Esophagus muscularis mucosa (tissue), 4 donors: ENCODE results near the gene ST7. TPM values are rescaled to one million over a fixed set of nuclear protein-coding genes. Genes with fewer than 3 reads are reported as not detected.

Source experiments
- DNase-seq: peaks from one replicate; pipeline ENCODE4 v3.0.0-alpha.2; 2017; ENCODE audit errors: extremely low spot score
- H3K27ac ChIP-seq, 4 donors: fragments of 200-600 bp; sonication (generic); replicated peaks in 1 of 4; 1 replicate in 3 of 4; 2 replicates in 1 of 4; pipeline ENCODE4 v1.5.1; 2016 to 2019; ENCODE audit warnings: mild to moderate bottlenecking in 1 of 4
- H3K27me3 ChIP-seq, 4 donors: fragments of 200-600 bp; sonication (generic); one replicate each; pipeline versions ENCODE4 v1.5.1 to v1.6.0; 2016 to 2019
- H3K36me3 ChIP-seq, 4 donors: fragments of 200-600 bp; sonication (generic); one replicate each; pipeline ENCODE4 v1.5.1; 2016 to 2019
- H3K4me1 ChIP-seq, 4 donors: fragments of 200-600 bp; sonication (generic); one replicate each; pipeline ENCODE4 v1.5.1; 2016 to 2019
- H3K4me3 ChIP-seq, 4 donors: fragments of 200-600 bp; sonication (generic); 1 replicate in 2 of 4; 2 replicates in 2 of 4; pipeline ENCODE4 v1.5.1; 2016 to 2019; ENCODE audit warnings: mild to moderate bottlenecking in 4 of 4, moderate library complexity in 1 of 4
- H3K9me3 ChIP-seq, 4 donors: fragments of 200-600 bp; sonication (generic); 1 replicate in 3 of 4; 2 replicates in 1 of 4; pipeline ENCODE4 v1.5.1; 2016 to 2019
- EP300 ChIP-seq: sonication (generic); formaldehyde crosslinking; IDR thresholded peaks from one replicate; pipeline ENCODE4 v1.6.1; 2017; ENCODE audit warnings: antibody characterized with exemption
- POLR2A ChIP-seq: fragments of 450-650 bp; IDR thresholded peaks from one replicate; pipeline ENCODE4 v1.6.1; 2017; ENCODE audit warnings: antibody characterized with exemption, moderate library complexity, mild to moderate bottlenecking, low read depth
- POLR2AphosphoS5 ChIP-seq, 2 donors: sonication (generic); formaldehyde crosslinking; IDR thresholded peaks; one replicate each; pipeline ENCODE4 v1.6.1; 2017; ENCODE audit warnings: antibody characterized with exemption in 2 of 2
- WGBS: methylation state at CpG from one replicate; pipeline ENCODE4 v1.1.5; 2018; 5-methylcytosine and 5-hydroxymethylcytosine counted together
- intact Hi-C: fragments of 100-400 bp; cut with DNase I; formaldehyde crosslinking; loops from one replicate; pipeline ENCODE4 v1.15.1; 2023
- total RNA-seq, 4 donors: library from RNA; depleted of rRNA; stranded (reverse); fragments of >200 nt; gene quantifications; one replicate each; pipeline versions ENCODE4 v1.1.0 to v1.2.1, GENCODE V29; 2016
- TF ChIP-seq, protein P1 (sequence below), 3 experiments: fragments of 200-600 bp in 2 of 3; fragments of 450-650 bp in 1 of 3; sonication (generic) in 2 of 3; IDR thresholded peaks; one replicate each; pipeline ENCODE4 v1.5.1; 2017 to 2019; ENCODE audit warnings: antibody characterized with exemption in 3 of 3, mild to moderate bottlenecking in 2 of 3, moderate library complexity in 1 of 3

ST7 gene, protein sequence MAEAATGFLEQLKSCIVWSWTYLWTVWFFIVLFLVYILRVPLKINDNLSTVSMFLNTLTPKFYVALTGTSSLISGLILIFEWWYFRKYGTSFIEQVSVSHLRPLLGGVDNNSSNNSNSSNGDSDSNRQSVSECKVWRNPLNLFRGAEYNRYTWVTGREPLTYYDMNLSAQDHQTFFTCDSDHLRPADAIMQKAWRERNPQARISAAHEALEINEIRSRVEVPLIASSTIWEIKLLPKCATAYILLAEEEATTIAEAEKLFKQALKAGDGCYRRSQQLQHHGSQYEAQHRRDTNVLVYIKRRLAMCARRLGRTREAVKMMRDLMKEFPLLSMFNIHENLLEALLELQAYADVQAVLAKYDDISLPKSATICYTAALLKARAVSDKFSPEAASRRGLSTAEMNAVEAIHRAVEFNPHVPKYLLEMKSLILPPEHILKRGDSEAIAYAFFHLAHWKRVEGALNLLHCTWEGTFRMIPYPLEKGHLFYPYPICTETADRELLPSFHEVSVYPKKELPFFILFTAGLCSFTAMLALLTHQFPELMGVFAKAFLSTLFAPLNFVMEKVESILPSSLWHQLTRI
- total RNA-seq: 10 to 100 TPM; 16.9 to 22.0 (median 18.2) TPM

DNA sequence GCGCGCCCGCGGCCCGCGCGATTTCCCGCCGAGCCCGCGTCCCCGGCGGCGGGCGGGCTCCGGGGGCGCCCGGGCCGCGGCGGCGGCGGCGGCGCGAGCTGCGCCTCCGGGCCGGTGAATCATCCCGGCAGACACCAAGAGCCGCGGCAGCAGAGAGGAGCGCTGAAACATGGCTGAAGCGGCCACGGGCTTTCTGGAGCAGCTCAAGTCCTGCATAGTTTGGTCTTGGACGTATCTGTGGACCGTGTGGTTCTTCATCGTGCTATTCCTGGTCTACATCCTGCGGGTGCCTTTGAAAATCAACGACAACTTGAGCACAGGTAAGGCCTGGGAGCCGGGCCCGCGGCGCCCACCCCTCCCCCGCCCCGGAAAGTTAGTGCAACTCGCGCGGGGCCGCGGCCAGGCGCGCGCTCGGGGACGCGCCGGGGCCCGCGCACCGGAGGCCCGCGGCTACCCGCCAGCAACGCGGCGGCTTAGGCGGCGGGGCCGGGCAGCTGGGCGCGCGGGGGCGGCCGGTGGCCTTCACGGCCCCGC, at the start of gene ST7:
Gene ST7, plus strand, starts transcription at position 130 of the 534 bp plus-strand sequence. Its CDS starts 40 bp downstream, at position 170.
- intact Hi-C loops: no loop called here
- Histone ChIP-seq H3K27me3 (no peaks in the 10 kb centered on the region), H3K36me3 (no peaks in the 10 kb centered on the region), H3K27ac (peak within 1 kb of the TSS; percentile 99 to 100 (median 99)), H3K4me1 (peaks cover 31 to 40% (median 35%) of the 10 kb centered on the region in 4 donors), H3K9me3 (no peaks in the 10 kb centered on the region), H3K4me3 (peak within 1 kb of the TSS; percentile 84 to 97 (median 93))
- DNase-seq: no peak
- under 1% methylated on average over 21 of the region's 77 CpGs for WGBS
- TF ChIP-seq EP300: no peak
- TF ChIP-seq, protein P1, sequence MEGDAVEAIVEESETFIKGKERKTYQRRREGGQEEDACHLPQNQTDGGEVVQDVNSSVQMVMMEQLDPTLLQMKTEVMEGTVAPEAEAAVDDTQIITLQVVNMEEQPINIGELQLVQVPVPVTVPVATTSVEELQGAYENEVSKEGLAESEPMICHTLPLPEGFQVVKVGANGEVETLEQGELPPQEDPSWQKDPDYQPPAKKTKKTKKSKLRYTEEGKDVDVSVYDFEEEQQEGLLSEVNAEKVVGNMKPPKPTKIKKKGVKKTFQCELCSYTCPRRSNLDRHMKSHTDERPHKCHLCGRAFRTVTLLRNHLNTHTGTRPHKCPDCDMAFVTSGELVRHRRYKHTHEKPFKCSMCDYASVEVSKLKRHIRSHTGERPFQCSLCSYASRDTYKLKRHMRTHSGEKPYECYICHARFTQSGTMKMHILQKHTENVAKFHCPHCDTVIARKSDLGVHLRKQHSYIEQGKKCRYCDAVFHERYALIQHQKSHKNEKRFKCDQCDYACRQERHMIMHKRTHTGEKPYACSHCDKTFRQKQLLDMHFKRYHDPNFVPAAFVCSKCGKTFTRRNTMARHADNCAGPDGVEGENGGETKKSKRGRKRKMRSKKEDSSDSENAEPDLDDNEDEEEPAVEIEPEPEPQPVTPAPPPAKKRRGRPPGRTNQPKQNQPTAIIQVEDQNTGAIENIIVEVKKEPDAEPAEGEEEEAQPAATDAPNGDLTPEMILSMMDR (IDR thresholded peaks at IDR 0.05): no peak
- peak in 1 of 2 donors; percentile 70 for TF ChIP-seq POLR2AphosphoS5 (IDR thresholded peaks at IDR 0.05)
- no peak for TF ChIP-seq POLR2A

DNA sequence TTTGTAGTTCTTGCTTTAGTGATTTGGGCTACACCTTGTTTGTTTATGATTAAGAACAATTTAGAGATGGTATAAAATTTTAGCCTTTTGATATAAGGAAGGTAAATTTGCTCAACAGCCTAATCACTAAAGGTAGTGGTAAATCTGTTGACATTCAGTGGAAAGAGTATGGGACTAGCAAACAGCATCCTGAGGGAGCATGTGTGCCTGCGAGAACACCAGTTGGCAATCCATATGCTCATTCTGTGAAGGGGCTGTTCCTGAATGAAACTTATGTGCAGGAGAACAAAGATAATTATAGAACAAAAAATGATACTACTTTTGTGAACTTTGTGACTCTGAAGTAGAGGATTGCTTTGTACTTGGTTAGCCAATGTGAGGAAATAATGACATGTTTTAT, 46.9 kb upstream of the ST7 start:
- H3K36me3 ChIP-seq: peaks cover 12 to 66% (median 40%) of the 10 kb centered on the region in 4 donors
- TF ChIP-seq, protein P1 (IDR thresholded peaks at IDR 0.05): no peak
- TF ChIP-seq POLR2AphosphoS5 (IDR thresholded peaks at IDR 0.05): no peak
- no peak for TF ChIP-seq POLR2A
- TF ChIP-seq EP300: no peak
- no peaks in the 10 kb centered on the region for H3K9me3 ChIP-seq
- no peaks in the 10 kb centered on the region for H3K27me3 ChIP-seq
- no peak overlapping the region for H3K27ac ChIP-seq
- H3K4me3 ChIP-seq: no peak overlapping the region
- DNase-seq: no peak
- intact Hi-C loops: no loop called here
- H3K4me1 ChIP-seq: peaks cover 0 to 6% (median 2%) of the 10 kb centered on the region in 4 donors
- WGBS: 100% methylated on average over 1 of the region's 1 CpG

DNA sequence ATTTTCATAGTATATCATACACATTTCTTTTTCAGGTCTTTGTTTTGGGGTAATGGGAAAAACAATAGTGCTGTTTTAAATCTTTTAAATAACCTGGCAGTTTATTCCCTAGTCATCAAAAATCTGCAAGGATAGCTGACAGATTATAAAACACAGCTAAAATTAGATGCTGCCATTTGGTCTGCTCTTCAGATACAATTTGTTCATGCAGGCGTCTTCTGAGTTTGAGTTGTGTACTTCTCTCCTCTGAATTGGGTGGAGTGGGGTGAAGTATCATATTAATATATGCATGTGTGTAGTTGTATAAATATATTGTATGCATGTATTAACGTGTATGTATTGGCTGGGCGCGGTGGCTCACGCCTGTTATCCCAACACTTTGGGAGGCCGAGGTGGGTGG, 42.9 kb upstream of the ST7 start:
- Histone ChIP-seq H3K9me3 (no peaks in the 10 kb centered on the region), H3K27me3 (no peaks in the 10 kb centered on the region), H3K4me3 (no peak overlapping the region), H3K27ac (no peak overlapping the region), H3K36me3 (peaks cover 41 to 85% (median 61%) of the 10 kb centered on the region in 4 donors), H3K4me1 (peaks cover 0 to under 1% (median 0%) of the 10 kb centered on the region in 4 donors)
- WGBS: 97% methylated on average over 6 of the region's 6 CpGs
- no peak for TF ChIP-seq EP300
- no peak for TF ChIP-seq POLR2AphosphoS5 (IDR thresholded peaks at IDR 0.05)
- no peak for TF ChIP-seq POLR2A
- TF ChIP-seq, protein P1 (IDR thresholded peaks at IDR 0.05): no peak
- intact Hi-C loops: no loop called here
- no peak for DNase-seq

DNA sequence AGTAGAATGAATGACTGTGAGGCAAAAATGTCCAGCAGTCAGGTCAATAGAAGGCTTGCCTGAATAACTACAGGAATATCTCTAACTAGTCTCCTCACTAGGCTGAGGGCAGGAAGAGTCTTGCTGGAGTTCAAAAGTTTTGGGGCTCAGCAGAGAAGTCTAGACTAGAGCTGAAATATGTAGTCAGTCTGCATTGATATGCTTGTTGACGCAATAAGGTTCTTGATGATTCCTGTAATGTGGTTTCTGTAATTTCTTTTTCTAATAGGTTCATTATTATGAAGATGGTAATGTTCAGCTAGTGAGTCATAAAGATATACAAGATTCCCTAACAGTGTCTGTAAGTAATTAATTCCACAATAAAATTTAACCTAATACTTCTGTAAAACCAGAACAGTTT, 41.5 kb upstream of the ST7 start:
- TF ChIP-seq POLR2AphosphoS5 (IDR thresholded peaks at IDR 0.05): no peak
- no peak for TF ChIP-seq EP300
- TF ChIP-seq POLR2A: no peak
- TF ChIP-seq, protein P1 (IDR thresholded peaks at IDR 0.05): no peak
- H3K4me3 ChIP-seq: no peak overlapping the region
- no peaks in the 10 kb centered on the region for H3K9me3 ChIP-seq
- 100% methylated on average over 1 of the region's 1 CpG for WGBS
- no peak for DNase-seq
- peaks cover 49 to 85% (median 64%) of the 10 kb centered on the region in 4 donors for H3K36me3 ChIP-seq
- H3K27me3 ChIP-seq: no peaks in the 10 kb centered on the region
- intact Hi-C loops: no loop called here
- no peak overlapping the region for H3K27ac ChIP-seq
- no peaks in the 10 kb centered on the region for H3K4me1 ChIP-seq
